GM12892 (cell line): ENCODE results near the gene GGACT.

Experiments used
- DNase-seq: peaks from one replicate; pipeline ENCODE4 v3.0.0; 2011; ENCODE audit not compliant: insufficient read length
- FAIRE-seq: peaks from 2 replicates; lab custom pipeline; 2011; peaks lifted over from hg19 to GRCh38; lab: Jason Lieb, UNC
- POLR2A ChIP-seq: IDR thresholded peaks from 2 replicates; pipeline ENCODE4 v1.6.1; 2011; ENCODE audit warnings: low read depth, low read length, control low read depth
- POLR2AphosphoS5 ChIP-seq: IDR thresholded peaks from 2 replicates; pipeline ENCODE4 v1.6.1; 2011; ENCODE audit warnings: low read depth, low read length, control low read depth
- TAF1 ChIP-seq: IDR thresholded peaks from 2 replicates; pipeline ENCODE4 v1.6.1; 2011; ENCODE audit warnings: low read depth, mild to moderate bottlenecking, control low read depth, low read length, borderline replicate concordance

Gene GGACT

DNA sequence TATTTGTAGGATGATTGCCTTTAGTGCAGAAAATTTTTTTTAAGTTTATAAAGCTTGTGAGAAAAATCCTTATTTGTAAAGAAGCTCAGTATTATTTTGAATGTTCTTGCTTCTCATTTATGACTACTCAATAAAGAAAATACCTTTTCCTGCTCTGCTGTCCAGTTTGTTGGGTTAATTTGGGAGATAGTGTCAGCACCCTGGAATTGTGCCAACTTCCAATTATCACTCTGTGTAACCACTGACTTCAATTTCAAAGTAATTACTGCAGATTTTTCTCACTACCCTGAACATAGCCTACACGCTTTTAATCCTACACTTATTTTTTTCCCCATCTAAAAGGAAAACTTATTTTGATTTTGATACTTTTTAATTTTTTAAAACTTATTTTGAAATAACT lies 93.1 kb downstream of the GGACT start:
- no peak for FAIRE-seq
- no peak for DNase-seq
- no peak for TF ChIP-seq TAF1
- no peak for TF ChIP-seq POLR2AphosphoS5
- TF ChIP-seq POLR2A: no peak

DNA sequence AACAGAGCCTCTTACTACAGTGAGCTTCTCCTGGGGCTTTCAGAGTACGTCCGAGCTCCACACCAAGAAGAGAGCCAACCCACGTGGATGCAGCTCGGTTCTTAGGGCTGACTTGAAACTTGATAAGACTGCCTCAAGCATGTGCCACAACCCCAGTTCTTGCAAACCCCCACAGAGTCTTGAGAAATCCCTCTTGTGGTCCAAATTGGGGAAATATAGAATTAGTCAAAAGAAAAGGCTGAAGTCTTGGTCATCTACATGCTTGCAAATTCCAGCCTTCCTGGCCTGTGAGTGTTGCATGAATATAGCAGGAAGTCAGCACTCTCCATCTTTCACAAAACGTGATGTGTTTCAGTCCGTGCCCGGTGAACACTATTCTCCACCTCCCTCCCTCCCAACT lies 95.2 kb downstream of the GGACT start:
- FAIRE-seq (no peak), DNase-seq (no peak)
- no peak for TF ChIP-seq POLR2AphosphoS5
- no peak for TF ChIP-seq TAF1
- no peak for TF ChIP-seq POLR2A

DNA sequence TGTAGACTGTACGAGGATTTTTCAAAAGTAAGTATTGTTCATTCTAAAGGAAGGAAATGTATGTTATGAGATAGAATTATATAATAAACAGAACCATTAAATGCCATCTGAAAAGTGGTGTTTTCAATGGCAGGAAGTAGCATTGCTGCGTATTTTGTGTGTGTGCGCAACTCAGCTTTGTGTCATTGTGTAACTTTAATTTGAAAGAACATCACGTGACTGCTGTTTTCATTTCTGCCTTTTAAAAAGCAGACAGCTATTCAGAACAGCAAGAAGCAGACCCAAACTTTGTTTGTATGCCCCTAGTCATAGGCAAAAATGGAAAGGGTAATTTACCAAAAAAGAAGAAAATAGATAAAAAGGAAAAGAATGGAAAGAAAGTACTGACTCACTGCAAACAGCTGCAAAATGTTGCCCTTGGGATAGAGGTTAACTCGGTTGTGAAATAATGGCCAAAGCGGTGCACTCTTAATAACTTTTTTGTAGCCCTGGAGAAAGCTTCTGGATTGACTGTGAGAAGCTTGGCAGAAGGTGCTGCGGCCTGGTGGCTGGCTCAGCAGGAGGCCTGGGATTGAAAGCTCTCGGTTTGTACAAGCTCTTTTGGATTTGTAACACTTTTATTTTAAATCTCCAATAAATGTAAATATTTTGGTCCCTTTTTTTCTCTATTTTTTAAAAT lies 97.3 kb downstream of the GGACT start:
- no peak for DNase-seq
- TF ChIP-seq POLR2AphosphoS5: no peak
- no peak for TF ChIP-seq TAF1
- no peak for TF ChIP-seq POLR2A
- no peak for FAIRE-seq

DNA sequence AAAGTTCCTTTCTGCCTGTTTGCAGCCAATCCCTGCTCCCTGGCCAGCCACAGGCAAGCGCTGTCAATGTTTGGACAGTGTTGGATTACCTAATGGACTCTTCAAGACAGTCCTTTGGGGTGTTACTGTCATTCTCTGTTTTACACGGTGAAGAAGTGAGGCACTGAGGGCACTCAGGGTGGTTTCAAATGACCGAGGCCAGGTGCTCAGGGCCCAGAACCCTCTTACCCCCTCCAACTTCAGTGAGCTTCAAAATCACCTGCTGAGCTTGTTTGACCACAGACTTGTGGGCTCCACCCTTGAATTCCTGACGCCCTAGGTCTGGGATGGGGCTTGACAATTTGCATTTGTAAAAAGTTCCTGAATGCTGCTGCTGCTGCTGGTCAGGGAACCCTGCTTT lies 97.9 kb downstream of the GGACT start:
- FAIRE-seq: no peak
- TF ChIP-seq POLR2AphosphoS5 (no peak), POLR2A (no peak), TAF1 (no peak)
- DNase-seq: no peak

DNA sequence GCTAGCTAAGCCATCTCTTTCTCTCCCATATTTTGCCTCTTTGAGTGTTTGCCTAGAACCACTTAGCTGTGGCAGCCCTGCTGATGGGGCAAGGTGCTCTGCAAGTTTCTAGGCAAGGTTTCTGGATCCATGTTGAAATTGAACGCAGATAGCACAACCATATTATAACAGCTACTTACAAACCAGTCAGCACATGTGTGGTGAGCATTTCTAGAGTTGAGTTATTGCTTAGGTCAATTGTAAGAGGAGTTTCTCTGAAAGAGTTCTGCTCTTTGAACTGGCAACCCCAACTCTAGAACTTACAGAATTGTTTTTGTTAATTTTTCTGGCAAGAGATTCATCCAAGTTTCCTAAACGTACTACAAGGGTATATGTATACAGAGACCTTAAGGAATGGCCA lies 103.3 kb downstream of the GGACT start:
- no peak for TF ChIP-seq POLR2AphosphoS5
- no peak for TF ChIP-seq POLR2A
- no peak for TF ChIP-seq TAF1
- FAIRE-seq: peak; percentile 50
- DNase-seq: no peak

DNA sequence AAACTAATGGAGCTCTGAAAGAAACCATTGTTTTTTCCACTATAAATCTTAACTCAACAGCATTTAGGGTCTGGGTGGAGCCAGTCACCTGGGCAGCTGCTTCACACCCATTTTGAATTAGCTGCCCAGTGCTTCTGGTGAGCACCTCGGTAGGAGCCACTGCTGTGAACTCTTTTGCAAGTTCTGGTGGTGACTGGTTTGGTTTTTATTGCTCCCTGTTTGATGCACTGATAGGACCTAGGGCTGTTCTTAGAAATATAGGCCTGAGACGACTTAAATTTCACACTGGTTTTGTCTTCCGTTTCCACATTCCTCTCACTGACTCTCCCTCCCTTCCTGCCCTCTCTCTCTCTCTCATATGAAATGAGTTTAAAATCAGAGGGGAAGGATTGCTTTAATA lies 103.9 kb downstream of the GGACT start:
- DNase-seq (no peak), FAIRE-seq (no peak)
- TF ChIP-seq POLR2AphosphoS5 (no peak), POLR2A (no peak), TAF1 (no peak)

DNA sequence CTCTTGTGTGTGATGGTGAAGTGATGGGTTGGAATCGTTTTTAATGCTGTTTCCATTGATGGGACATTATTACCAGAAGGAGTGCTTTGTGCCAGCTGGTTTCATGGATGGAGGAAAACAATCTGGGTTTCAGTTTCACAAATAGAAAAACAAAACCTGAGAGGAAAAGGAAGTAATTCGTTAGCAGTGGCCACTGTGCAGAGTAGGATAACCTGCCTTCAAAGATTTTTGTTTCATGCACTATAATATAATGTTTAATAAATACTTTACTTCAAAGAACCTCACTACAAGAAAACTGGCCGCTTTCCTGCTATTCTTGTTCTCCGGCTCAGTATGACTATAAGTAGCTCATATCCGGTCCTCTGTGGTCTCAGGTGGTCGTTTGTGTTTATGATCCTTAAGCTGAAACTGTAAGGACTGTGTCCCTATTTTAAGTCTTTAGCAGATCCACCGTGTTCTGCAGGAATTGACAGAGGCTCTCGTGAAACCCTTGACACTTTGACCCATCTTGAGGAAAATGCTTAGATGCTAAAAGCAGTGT lies 104.7 kb downstream of the GGACT start:
- DNase-seq: no peak
- no peak for FAIRE-seq
- TF ChIP-seq TAF1 (no peak), POLR2AphosphoS5 (no peak)

DNA sequence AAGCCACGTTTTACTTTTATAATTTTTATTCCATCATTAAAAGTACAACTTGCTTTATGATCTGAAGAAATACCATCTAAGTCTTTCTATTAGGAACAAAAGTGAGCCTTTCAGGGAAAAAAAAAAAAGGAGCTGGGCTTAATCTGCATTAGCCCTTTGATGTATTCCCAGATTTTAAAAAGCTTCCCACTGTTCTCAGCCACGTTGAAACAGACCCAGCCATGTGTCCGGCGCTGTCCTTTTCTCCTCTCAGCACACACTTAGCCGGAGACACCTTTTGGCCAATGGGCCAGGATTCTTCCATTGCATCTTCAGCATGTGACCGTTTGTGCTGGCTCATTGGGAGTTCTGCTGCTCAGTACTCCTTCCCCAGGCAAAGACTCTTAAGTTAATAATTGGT lies 105.5 kb downstream of the GGACT start:
- no peak for DNase-seq
- no peak for FAIRE-seq
- TF ChIP-seq POLR2A (no peak), TAF1 (no peak), POLR2AphosphoS5 (no peak)

DNA sequence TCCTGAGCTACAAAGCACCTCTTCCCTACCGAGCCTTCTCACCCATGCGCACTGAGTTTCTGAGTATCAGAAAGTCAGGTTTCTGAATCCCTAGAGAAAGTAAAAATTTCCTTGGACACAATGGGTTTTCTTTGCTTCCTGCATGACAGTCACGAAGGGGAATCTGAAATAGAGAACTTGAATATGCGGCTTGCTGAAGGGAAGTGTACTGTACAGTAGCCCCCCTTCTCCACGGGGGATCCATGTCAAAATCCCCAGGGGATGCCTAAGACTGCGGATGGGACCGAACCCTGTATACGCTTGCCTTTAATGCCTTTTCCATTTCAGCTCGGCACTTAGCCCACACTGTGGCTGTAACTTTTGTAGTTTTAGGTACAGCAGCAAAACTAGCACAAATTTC lies 107.9 kb downstream of the GGACT start:
- DNase-seq (no peak), FAIRE-seq (no peak)
- no peak for TF ChIP-seq TAF1
- TF ChIP-seq POLR2A: no peak
- TF ChIP-seq POLR2AphosphoS5: no peak
